Colon (tissue), 2 donors: ENCODE measurements around the gene TPM1.

Experiments used
- FAIRE-seq: peaks from 2 replicates; lab custom pipeline; 2012; peaks lifted over from hg19 to GRCh38; lab: Jason Lieb, UNC
- donor health status: control.
- donor health status: control.

The TPM1 gene

GRCh38 chr15:63054985-63055384 is 12.4 kb downstream of the TPM1 start:
- FAIRE-seq: no peak

DNA sequence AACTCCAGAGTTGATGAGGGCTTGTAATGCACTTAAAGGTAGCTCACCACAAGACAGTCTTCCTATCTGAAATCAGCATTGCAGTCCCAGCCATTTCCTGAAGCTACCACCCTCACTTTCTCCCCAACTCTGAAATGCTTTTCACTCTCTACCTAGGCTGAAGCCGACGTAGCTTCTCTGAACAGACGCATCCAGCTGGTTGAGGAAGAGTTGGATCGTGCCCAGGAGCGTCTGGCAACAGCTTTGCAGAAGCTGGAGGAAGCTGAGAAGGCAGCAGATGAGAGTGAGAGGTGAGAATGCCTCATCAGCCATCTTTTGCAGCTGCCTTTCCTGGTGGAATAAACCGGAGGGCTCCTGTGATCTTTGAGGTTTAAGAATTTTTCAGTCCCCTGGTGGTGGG is 14.3 kb downstream of the TPM1 start:
- no peak for FAIRE-seq

GRCh38 chr15:63057468-63058345 is 15.2 kb downstream of the TPM1 start:
- no peak for FAIRE-seq

DNA sequence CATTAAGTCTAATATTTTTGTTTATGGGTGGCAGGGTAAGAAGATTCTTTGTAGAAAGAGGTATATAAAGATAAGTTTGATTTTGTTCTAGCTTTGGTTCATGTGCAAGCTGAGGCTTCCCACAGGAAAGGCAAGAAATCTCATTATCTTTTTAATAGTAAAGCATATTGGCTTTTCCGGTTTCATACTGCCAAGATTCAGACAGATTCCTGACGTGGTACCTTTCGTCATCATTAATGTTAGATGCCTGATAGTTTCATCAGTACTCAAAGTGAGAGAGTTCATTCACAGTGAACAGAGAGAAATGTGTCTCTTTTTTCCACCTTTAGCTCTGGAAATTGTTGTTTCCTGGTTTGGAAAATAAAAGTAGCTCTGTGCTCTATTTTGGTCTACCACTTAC is 16.5 kb downstream of the TPM1 start:
- FAIRE-seq: no peak

- no peak for FAIRE-seq
Measured at GRCh38 chr15:63059573-63060216, 17.1 kb downstream of the TPM1 start.

DNA sequence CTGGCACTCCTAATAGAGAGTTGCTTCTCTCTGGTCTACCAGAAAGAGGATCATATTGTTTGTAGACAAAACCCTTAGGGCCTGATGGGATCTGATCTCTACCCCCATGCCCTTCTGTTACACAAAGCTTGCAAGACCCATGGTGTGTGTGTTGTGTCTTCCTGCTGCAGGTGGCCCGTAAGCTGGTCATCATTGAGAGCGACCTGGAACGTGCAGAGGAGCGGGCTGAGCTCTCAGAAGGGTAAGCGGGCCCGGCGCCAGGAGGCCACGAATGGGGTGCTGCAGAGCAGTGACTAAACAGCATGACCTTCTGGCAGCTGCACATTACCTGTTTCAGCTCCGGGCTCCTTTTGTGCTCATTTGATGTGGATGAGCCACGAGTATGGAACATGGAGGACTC is 18.2 kb downstream of the TPM1 start:
- FAIRE-seq: no peak

DNA sequence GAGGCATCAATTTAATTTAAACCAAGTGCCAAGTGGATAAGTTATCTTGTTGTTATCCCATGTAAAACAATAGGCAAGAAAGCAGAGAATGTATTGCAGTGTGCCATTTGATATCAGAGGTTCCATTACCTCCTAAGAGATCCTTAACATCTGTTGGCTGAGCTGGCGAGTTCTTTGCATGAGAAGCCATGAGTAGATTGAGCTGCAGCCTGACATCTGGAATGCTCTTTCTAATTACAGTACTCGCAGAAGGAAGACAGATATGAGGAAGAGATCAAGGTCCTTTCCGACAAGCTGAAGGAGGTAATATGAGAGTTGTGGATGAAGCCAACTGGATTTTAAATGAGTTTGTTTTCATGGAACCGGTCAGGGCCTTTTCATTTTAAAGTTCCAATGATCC is 19.4 kb downstream of the TPM1 start:
- no peak for FAIRE-seq

GRCh38 chr15:63063164-63063756 is 20.7 kb downstream of the TPM1 start:
- FAIRE-seq: no peak

- no peak for FAIRE-seq
Measured at GRCh38 chr15:63063877-63064409, 21.4 kb downstream of the TPM1 start.

GRCh38 chr15:63065262-63066221 is 23.0 kb downstream of the TPM1 start:
- no peak for FAIRE-seq

- no peak for FAIRE-seq
Measured at GRCh38 chr15:63066272-63066671, 23.7 kb downstream of the TPM1 start.

DNA sequence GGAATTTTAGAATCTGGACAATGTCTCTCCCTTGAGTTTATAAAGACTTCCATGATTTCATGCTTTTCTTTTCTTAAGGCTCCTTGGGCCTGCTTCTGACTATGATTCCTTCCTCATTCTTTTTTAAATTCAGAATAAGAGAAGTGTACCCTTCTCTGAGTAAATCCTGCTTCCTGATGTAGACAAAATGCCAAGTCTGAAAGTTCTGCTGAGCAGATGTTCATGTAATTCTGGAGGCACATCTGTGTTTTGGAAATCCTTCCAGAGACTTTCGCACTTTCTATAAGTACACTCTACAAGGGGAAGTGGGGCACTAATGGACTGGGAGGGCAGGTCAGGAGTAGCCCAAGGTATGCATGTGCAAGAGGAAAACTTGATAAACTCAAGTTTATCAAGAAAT is 24.8 kb downstream of the TPM1 start:
- no peak for FAIRE-seq

GRCh38 chr15:63067976-63068743 is 25.6 kb downstream of the TPM1 start:
- no peak for FAIRE-seq

DNA sequence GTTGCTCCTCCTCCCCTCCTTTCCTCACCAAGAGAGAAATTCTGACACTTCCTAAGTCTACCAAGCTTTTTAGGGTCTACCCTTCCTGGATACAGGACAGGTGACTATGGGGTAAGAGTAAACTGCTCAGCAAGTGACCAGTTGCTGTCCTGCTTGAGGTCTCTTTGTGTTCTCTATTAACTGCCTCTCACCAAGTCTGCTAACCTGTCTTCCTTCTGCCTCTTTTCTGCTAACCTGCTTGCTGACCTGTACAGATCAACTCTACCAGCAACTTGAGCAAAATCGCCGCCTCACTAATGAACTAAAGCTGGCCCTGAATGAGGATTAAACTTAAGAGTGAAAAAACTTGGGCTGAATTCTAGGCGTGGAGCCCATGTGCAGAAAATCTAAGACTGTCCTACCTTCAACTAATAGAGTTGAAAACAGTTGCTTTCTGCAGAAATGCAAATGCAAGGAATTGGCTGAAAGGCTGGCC is 27.1 kb downstream of the TPM1 start:
- no peak for FAIRE-seq

GRCh38 chr15:63070681-63071129 is 28.2 kb downstream of the TPM1 start:
- FAIRE-seq: no peak

DNA sequence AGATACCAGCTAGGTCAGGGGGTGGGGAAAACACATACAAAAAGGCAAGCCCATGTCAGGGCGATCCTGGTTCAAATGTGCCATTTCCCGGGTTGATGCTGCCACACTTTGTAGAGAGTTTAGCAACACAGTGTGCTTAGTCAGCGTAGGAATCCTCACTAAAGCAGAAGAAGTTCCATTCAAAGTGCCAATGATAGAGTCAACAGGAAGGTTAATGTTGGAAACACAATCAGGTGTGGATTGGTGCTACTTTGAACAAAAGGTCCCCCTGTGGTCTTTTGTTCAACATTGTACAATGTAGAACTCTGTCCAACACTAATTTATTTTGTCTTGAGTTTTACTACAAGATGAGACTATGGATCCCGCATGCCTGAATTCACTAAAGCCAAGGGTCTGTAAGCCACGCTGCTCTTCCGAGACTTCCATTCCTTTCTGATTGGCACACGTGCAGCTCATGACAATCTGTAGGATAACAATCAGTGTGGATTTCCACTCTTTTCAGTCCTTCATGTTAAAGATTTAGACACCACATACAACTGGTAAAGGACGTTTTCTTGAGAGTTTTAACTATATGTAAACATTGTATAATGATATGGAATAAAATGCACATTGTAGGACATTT is 28.9 kb downstream of the TPM1 start:
- no peak for FAIRE-seq

- FAIRE-seq: no peak
Measured at GRCh38 chr15:63072023-63072650, 29.6 kb downstream of the TPM1 start.

DNA sequence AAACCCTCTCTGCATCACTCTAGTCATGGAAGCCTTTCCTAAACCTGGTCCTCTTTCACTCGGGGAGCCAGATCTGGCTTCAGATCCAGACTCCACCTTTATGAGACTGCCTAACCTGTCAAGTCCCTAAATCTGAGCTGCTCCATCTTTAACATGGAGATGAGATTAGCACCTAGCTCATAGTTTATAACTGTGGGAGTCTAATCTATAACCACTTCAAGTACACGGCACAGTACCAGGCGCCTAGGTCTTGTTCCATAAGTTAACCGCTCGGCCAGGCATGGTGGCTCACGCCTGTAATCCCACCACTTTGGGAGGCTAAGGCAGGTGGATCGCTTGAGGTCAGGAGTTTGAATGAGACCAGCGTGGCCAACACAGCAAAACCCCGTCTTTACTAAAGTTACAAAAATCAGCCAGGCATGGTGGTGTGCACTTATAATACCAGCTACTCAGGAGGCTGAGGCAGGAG is 30.3 kb downstream of the TPM1 start:
- FAIRE-seq: no peak

- FAIRE-seq: no peak
Measured at GRCh38 chr15:63073497-63074172, 31.1 kb downstream of the TPM1 start.
